ENCODE data around the gene PNMA1. TPM values are rescaled to one million over a fixed set of nuclear protein-coding genes. Genes with fewer than 3 reads are reported as not detected.

PNMA1 gene
- total RNA-seq, 4 donors from 2014 or later = 41.7 to 95.2 (median 47.6) TPM

DNA sequence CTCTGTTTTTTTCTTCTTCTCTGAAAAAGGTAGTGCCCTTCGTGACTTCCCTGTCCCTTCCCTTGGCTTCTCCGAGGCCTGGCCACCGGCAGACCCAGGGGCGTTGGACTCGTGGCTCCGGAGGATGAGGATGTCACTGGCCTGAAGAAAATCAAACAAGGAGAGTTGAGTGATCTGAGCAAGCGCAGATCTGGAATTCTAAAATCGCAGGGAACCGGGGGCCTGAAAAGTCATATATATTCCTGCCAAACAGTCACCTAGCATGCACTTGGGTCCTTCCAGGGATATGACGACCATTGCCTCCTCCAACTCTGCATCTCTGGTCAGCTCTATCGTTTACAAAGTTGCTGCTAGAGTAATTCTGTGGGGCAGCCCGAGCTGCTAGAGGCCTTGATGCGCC lies 5.2 kb upstream of the PNMA1 start:
- peak overlapping the region in 1 of 2 donors; percentile 48 for H3K4me3 ChIP-seq
- no peaks in the 10 kb centered on the region for H3K9me3 ChIP-seq
- TF ChIP-seq POLR2AphosphoS5 (IDR thresholded peaks at IDR 0.05) = no peak
- TF ChIP-seq, protein P1, sequence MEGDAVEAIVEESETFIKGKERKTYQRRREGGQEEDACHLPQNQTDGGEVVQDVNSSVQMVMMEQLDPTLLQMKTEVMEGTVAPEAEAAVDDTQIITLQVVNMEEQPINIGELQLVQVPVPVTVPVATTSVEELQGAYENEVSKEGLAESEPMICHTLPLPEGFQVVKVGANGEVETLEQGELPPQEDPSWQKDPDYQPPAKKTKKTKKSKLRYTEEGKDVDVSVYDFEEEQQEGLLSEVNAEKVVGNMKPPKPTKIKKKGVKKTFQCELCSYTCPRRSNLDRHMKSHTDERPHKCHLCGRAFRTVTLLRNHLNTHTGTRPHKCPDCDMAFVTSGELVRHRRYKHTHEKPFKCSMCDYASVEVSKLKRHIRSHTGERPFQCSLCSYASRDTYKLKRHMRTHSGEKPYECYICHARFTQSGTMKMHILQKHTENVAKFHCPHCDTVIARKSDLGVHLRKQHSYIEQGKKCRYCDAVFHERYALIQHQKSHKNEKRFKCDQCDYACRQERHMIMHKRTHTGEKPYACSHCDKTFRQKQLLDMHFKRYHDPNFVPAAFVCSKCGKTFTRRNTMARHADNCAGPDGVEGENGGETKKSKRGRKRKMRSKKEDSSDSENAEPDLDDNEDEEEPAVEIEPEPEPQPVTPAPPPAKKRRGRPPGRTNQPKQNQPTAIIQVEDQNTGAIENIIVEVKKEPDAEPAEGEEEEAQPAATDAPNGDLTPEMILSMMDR (IDR thresholded peaks at IDR 0.05) = no peak
- TF ChIP-seq EP300 (IDR thresholded peaks at IDR 0.05) = no peak
- TF ChIP-seq POLR2A (IDR thresholded peaks at IDR 0.05) = no peak
- 60 to 73% methylated on average over 4 to 7 of the region's 13 CpGs for WGBS, 2 donors (ENCODE audit: low coverage in 1 of 2)
- no peak for ATAC-seq
- H3K27ac ChIP-seq = peak overlapping the region; percentile 74 to 92 (median 90)
- peaks cover 3 to 82% (median 38%) of the 10 kb centered on the region in 3 donors for H3K4me1 ChIP-seq
- no peaks in the 10 kb centered on the region for H3K27me3 ChIP-seq
- H3K36me3 ChIP-seq = peaks cover 0 to 70% of the 10 kb centered on the region in 2 donors

DNA sequence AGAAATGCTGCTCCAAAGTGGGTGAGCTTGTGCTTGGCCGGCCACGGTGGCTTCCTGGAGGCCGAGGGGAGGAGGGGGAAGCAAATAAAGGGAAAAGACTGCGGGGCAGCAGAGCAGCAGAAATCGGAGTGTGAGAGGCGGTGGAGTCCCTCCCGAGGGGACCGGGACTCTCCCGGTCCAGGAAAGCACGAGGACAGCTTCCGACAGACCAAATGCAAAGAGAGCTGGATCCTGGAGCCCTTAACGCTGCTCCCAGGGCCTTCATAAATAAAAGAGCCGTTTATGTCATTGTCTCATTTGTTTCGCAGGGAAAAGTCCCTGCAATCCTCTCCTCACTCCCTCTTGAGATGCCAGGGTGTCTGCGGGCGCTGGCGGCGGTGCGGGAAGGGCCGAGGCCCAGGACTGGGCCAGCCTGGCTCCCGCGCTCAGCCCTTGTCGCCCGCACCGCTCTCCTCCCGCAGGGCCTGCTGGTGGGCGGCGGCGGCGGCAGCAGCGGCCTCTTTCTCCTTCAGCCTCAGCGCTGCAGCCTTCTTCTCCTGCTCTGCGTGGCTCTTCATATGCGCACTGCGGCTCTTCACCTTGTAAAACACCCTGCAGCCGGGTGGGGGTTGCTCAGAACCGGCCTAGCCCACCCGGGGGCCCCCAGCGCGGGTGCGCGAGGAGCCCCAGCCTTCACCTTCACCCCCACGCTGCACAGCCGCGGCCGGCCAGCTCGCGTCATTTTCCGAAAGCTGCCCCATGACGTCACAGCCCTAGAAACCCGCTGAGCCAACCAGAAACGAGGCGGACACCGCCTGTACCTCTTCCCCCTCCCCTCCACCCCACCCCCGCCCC lies 4.5 kb upstream of the PNMA1 start:
- peaks cover 0 to 70% of the 10 kb centered on the region in 2 donors for H3K36me3 ChIP-seq

DNA sequence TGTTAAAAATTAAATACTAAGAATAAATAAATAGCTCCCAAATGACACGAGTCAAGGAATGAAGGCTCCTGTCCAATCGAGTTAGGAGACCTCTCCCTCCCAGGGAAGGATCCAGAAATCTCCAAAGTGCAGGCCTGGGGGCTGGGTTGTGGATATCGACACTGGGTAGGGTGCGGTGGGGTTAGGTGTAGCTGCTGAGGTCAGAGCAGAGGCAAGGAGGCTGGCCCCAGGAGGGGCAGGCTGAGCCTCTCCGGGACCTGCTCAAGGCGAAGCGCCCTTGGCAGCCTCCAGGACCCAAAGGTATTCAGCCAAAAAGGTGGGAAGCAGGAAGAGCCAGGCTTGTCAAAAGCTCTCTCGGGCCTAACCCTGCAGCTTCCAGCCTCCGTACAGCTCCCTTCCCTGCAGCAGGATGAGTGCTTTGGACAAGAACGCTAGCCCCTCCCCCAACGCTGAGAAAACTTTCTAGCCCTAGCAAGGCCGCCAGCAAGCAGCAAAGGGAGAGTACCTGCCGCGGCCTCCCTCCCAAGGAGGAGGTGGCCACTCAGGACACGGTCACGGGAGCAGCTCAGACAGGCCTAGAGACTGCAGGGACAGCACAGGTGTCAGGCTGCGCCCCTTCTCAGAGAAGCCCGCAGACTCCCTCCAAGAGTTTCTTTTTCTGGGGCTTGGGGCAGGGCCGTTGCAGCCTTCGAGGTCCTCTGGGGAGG lies 3.7 kb upstream of the PNMA1 start:
- Histone ChIP-seq H3K36me3 (peaks cover 0 to 65% of the 10 kb centered on the region in 2 donors), H3K27ac (peak overlapping the region; percentile 74 to 92 (median 90)), H3K9me3 (no peaks in the 10 kb centered on the region), H3K4me1 (peaks cover 3 to 68% (median 25%) of the 10 kb centered on the region in 3 donors), H3K4me3 (peak overlapping the region; percentile 7 to 48), H3K27me3 (no peaks in the 10 kb centered on the region)
- peak; percentile 43 for ATAC-seq
- 5 to 22% methylated on average over 4 to 12 of the region's 20 CpGs for WGBS, 2 donors (ENCODE audit: low coverage in 1 of 2)
- TF ChIP-seq POLR2AphosphoS5 (IDR thresholded peaks at IDR 0.05) (peak; percentile 31), POLR2A (IDR thresholded peaks at IDR 0.05) (no peak)

More for the DNA sequence above, 4.5 kb upstream of the PNMA1 start:
- TF ChIP-seq EP300 (IDR thresholded peaks at IDR 0.05) (no peak), POLR2AphosphoS5 (IDR thresholded peaks at IDR 0.05) (no peak), POLR2A (IDR thresholded peaks at IDR 0.05) (peak in 1 of 2 donors; percentile 11)
- TF ChIP-seq, protein P1 (IDR thresholded peaks at IDR 0.05) = no peak
- H3K4me1 ChIP-seq = peaks cover 3 to 76% (median 32%) of the 10 kb centered on the region in 3 donors
- ATAC-seq = peak; percentile 24
- 3 to 36% methylated on average over 4 to 5 of the region's 55 CpGs for WGBS, 2 donors (ENCODE audit: low coverage in 1 of 2)
- H3K27ac ChIP-seq = peak overlapping the region; percentile 74 to 92 (median 90)
- peak overlapping the region; percentile 7 to 48 for H3K4me3 ChIP-seq
- H3K9me3 ChIP-seq = no peaks in the 10 kb centered on the region
- no peaks in the 10 kb centered on the region for H3K27me3 ChIP-seq

DNA sequence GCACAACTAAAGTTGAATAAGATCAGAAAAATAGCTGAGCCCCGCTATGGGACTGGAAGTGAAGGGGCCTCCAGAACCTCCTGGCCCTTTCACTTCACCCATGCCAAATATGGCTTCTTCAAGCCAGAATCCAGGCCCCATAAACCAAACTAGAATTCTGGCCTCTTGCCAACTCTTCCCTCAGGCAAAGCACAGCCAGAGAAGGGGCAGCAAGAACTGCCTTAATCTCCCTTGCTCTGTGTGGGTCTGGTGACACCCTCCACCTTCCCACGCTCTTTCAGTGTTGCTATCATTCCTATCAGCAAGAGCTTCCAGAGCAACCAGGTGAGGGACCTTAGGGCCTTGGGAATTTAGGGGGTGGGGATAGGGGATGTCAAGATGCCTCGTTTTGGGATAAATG lies 3.1 kb upstream of the PNMA1 start:
- TF ChIP-seq, protein P1 (IDR thresholded peaks at IDR 0.05) = no peak
- TF ChIP-seq POLR2AphosphoS5 (IDR thresholded peaks at IDR 0.05) (no peak), POLR2A (IDR thresholded peaks at IDR 0.05) (no peak), EP300 (IDR thresholded peaks at IDR 0.05) (no peak)
- Histone ChIP-seq H3K4me1 (peaks cover 3 to 66% (median 25%) of the 10 kb centered on the region in 3 donors), H3K27ac (peak overlapping the region; percentile 74 to 92 (median 90)), H3K36me3 (peaks cover 0 to 59% of the 10 kb centered on the region in 2 donors), H3K27me3 (no peaks in the 10 kb centered on the region), H3K9me3 (no peaks in the 10 kb centered on the region), H3K4me3 (peak overlapping the region in 1 of 2 donors; percentile 48)
- WGBS, 2 donors (ENCODE audit: low coverage in 1 of 2) = 0 to 43% methylated on average over 1 to 3 of the region's 3 CpGs
- no peak for ATAC-seq

DNA sequence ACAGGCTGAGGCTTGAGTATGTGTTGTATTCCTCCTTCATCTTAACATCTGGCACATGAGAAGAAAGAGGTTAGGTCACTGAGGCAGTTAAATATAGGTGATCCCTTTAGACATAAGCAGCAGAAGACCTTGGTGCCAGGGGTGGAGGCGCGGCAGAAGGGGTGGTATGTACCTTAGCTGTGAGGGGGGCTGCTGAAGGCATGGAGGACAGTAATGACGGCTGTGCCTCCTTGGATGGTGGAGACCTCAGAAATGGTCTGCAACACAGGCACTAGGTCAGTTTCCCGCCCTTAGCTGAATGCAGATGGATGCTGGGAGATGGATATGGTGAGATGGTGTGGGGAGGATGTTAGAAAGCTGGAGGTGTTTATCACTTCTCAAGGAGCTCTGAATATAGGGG lies 1.5 kb upstream of the PNMA1 start:
- Histone ChIP-seq H3K4me3 (no peak overlapping the region), H3K27ac (peak overlapping the region in 3 of 4 donors; percentile 21 to 92 (median 90)), H3K27me3 (no peaks in the 10 kb centered on the region), H3K4me1 (peaks cover 3 to 77% (median 32%) of the 10 kb centered on the region in 3 donors), H3K36me3 (peaks cover 0 to 44% of the 10 kb centered on the region in 2 donors), H3K9me3 (no peaks in the 10 kb centered on the region)
- TF ChIP-seq POLR2A (IDR thresholded peaks at IDR 0.05) (no peak), EP300 (IDR thresholded peaks at IDR 0.05) (no peak), POLR2AphosphoS5 (IDR thresholded peaks at IDR 0.05) (no peak)
- TF ChIP-seq, protein P1 (IDR thresholded peaks at IDR 0.05) = no peak
- ATAC-seq = no peak
- WGBS, 2 donors (ENCODE audit: low coverage in 1 of 2) = 52 to 69% methylated on average over 2 to 4 of the region's 4 CpGs

Measured in gastroesophageal sphincter (tissue), 4 donors.